K562 (cell line): ENCODE data around the gene OR51L1. TPM values are rescaled to one million over a fixed set of nuclear protein-coding genes. Genes with fewer than 3 reads are reported as not detected.

Experiments
- ATAC-seq: fragments of 200-7000 bp; cut with Tn5 transposase; 3 replicates; pipeline ENCODE4 v1.9.1; 2020; ENCODE audit warnings: moderate library complexity
- BruUV-seq: library from RNA; stranded (reverse); fragments of 400-500 nt; replicated peaks from 2 replicates; lab custom pipeline; 2021; lab: Mats Ljungman, UMichigan
- CTCF ChIA-PET: fragments of 300-600 bp; formaldehyde crosslinking; extraction: SDS; loops from one replicate; lab custom pipeline; 2021; ENCODE audit warnings: low intra/inter-chr PET ratio; lab: Yijun Ruan, JAX
- POLR2A ChIA-PET: fragments of 300-600, 350-650 bp; sonication (Branson Sonifier 250); formaldehyde crosslinking; extraction: SDS; loops from one replicate; lab custom pipeline; 2021; ENCODE audit warnings: antibody characterized with exemption, inconsistent platforms; lab: Yijun Ruan, JAX
- DNase-seq, 4 experiments: peaks; one replicate each; pipeline versions ENCODE4 v3.0.0 to v3.0.0-alpha.2; 2011 to 2018; ENCODE audit warnings: low spot score in 3 of 4, mixed read lengths in 3 of 4; ENCODE audit errors: extremely low read depth in 1 of 4
- FAIRE-seq: peaks from 2 replicates; lab custom pipeline; 2011; peaks lifted over from hg19 to GRCh38; lab: Jason Lieb, UNC
- H2AFZ ChIP-seq: 2 replicates; pipeline ENCODE4 v1.6.0; 2011; ENCODE audit warnings: low read depth, low read length, control low read depth, inconsistent platforms
- H3K27ac ChIP-seq: fragments of 200-600 bp; 3 replicates; pipeline ENCODE4 v1.8.0; 2011; ENCODE audit warnings: low read depth, mild to moderate bottlenecking, control low read depth, inconsistent platforms, low read length, moderate library complexity, mixed read lengths; ENCODE audit errors: extremely low read depth
- H3K27me3 ChIP-seq, 2 experiments: fragments of 300-600 bp in 1 of 2; 2 replicates in 1 of 2; 3 replicates in 1 of 2; pipeline versions ENCODE4 v1.6.0 to v1.8.0; 2011; ENCODE audit warnings: inconsistent platforms in 2 of 2, low read length in 2 of 2, mild to moderate bottlenecking in 1 of 2, mixed read lengths in 1 of 2, moderate library complexity in 1 of 2; ENCODE audit not compliant: control insufficient read depth in 2 of 2, insufficient read depth in 2 of 2
- H3K36me3 ChIP-seq: fragments of 300-600 bp; 3 replicates; pipeline ENCODE4 v1.8.0; 2011; ENCODE audit warnings: mild to moderate bottlenecking, low read length, inconsistent platforms; ENCODE audit not compliant: control insufficient read depth, insufficient read depth
- H3K4me1 ChIP-seq, 2 experiments: fragments of 200-600 bp in 1 of 2; replicated peaks in 1 of 2; 2 replicates in 1 of 2; 3 replicates in 1 of 2; pipeline versions ENCODE4 v1.5.1 to v1.8.0; 2011; ENCODE audit warnings: inconsistent platforms in 2 of 2, low read length in 2 of 2, mild to moderate bottlenecking in 1 of 2, mixed read lengths in 1 of 2, moderate library complexity in 1 of 2; ENCODE audit not compliant: control insufficient read depth in 2 of 2, insufficient read depth in 2 of 2
- H3K4me2 ChIP-seq: 2 replicates; pipeline ENCODE4 v1.6.1; 2011; ENCODE audit warnings: low read length, control low read depth, inconsistent platforms, mixed read lengths; ENCODE audit not compliant: insufficient read depth
- H3K4me3 ChIP-seq: fragments of 200-600 bp; sonication (generic), shearing (Covaris generic); 2 replicates; pipeline ENCODE4 v1.5.1; 2016; ENCODE audit warnings: control low read depth, inconsistent platforms
- H3K79me2 ChIP-seq: fragments of 200-600 bp; 3 replicates; pipeline ENCODE4 v1.8.0; 2011; ENCODE audit warnings: low read length, inconsistent platforms; ENCODE audit not compliant: control insufficient read depth, insufficient read depth
- H3K9ac ChIP-seq, 2 experiments: 2 replicates each; pipeline versions ENCODE4 v1.6.0 to v1.6.1; 2011; ENCODE audit warnings: low read depth in 2 of 2, low read length in 2 of 2, control low read depth in 1 of 2, inconsistent platforms in 1 of 2, mild to moderate bottlenecking in 1 of 2, mixed read lengths in 1 of 2; ENCODE audit not compliant: insufficient read depth in 1 of 2
- H3K9me1 ChIP-seq: one replicate; pipeline ENCODE4 v1.6.0; 2011; ENCODE audit warnings: inconsistent platforms, mild to moderate bottlenecking, low read length, moderate library complexity; ENCODE audit not compliant: control insufficient read depth, insufficient read depth
- H3K9me3 ChIP-seq: replicated peaks from 2 replicates; pipeline ENCODE4 v1.5.1; 2011; ENCODE audit warnings: low read depth, low read length, inconsistent platforms; ENCODE audit not compliant: control insufficient read depth, insufficient read depth
- H4K20me1 ChIP-seq: replicated peaks from 2 replicates; pipeline ENCODE4 v1.6.1; 2011; ENCODE audit warnings: low read length, inconsistent platforms, mixed read lengths; ENCODE audit not compliant: control insufficient read depth, insufficient read depth
- BMI1 ChIP-seq: fragments of 150-350 bp; IDR thresholded peaks from 2 replicates; pipeline ENCODE4 v1.6.1; 2014; ENCODE audit warnings: low read length
- MAFK ChIP-seq: IDR thresholded peaks from 2 replicates; pipeline ENCODE4 v1.6.1; 2011; ENCODE audit warnings: low read length, improper control_type of control experiment
- POLR2H ChIP-seq: IDR thresholded peaks from 2 replicates; pipeline ENCODE4 v1.6.1; 2016; ENCODE audit warnings: missing genetic modification characterization, low read depth, mild to moderate bottlenecking, control low read depth, missing compliant biosample characterization, moderate library complexity
- SAFB2 ChIP-seq: fragments of 200-400 bp; formaldehyde crosslinking; IDR thresholded peaks from 2 replicates; pipeline ENCODE4 v1.6.1; 2018; ENCODE audit warnings: borderline replicate concordance, low read length, low read depth, moderate library complexity; ENCODE audit not compliant: severe bottlenecking
- TCF7 ChIP-seq: sonication (generic); IDR thresholded peaks from 2 replicates; pipeline ENCODE4 v1.6.1; 2016; ENCODE audit warnings: antibody characterized with exemption, borderline replicate concordance
- ZNF274 ChIP-seq: IDR thresholded peaks from 2 replicates; pipeline ENCODE4 v1.6.1; 2011; ENCODE audit warnings: low read depth, mild to moderate bottlenecking, low read length, moderate library complexity, borderline replicate concordance
- ZNF316 ChIP-seq: fragments of 450-650 bp; IDR thresholded peaks from 2 replicates; pipeline ENCODE4 v1.6.1; 2016
- ZNF584 ChIP-seq: fragments of 200-800 bp; sonication (Bioruptor generic); IDR thresholded peaks from 2 replicates; pipeline ENCODE4 v1.6.1; 2016; ENCODE audit warnings: low read depth, mild to moderate bottlenecking, missing genetic modification characterization, missing compliant biosample characterization
- WGBS: fragments of 100-300 bp; shearing (Covaris generic); methylation state at CpG from one replicate; pipeline ENCODE4 v1.1.6; 2016; ENCODE audit warnings: low coverage, mixed read lengths; ENCODE audit not compliant: insufficient coverage; ENCODE audit errors: missing lambda C conversion rate; 5-methylcytosine and 5-hydroxymethylcytosine counted together
- in situ Hi-C: fragments of 300-500 bp; cut with MboI; formaldehyde crosslinking; loops from 4 replicates; pipeline ENCODE4 v1.15.0; 2018; ENCODE audit warnings: inconsistent platforms, mixed read lengths
- intact Hi-C: fragments of 100-400 bp; cut with micrococcal nuclease; formaldehyde crosslinking; loops from 2 replicates; pipeline ENCODE4 v1.14.2; 2022
- polyA plus RNA-seq, 8 experiments: library from polyadenylated mRNA; depleted of rRNA in 4 of 8; stranded (reverse) in 5 of 8; unstranded in 3 of 8; fragments of >200 nt; fragmentation: Nextera tagmentation in 2 of 8; fragmentation: Illumina TruSeq in 1 of 8; extraction: Ambion mirVana in 2 of 8; extraction: Trizol in 1 of 8; gene quantifications; 2 replicates each; pipeline versions ENCODE4 v1.2.1 to v1.2.3, GENCODE V29; 2011 to 2014; ENCODE audit warnings: inconsistent platforms in 1 of 8, missing spikeins in 1 of 8
- total RNA-seq, 7 experiments: library from RNA; depleted of rRNA in 6 of 7; stranded (reverse); fragments of >200 nt in 6 of 7; fragmentation: Illumina TruSeq in 2 of 7; extraction: Trizol in 2 of 7; gene quantifications; 2 replicates each; pipeline versions ENCODE4 v1.2.1 to v1.2.3, GENCODE V29; 2011 to 2021; ENCODE audit warnings: low replicate concordance in 1 of 7
- TF ChIP-seq, protein P1 (sequence below): fragments of 450-650 bp; IDR thresholded peaks from 2 replicates; pipeline ENCODE4 v1.6.1; 2014; ENCODE audit warnings: low read depth, mild to moderate bottlenecking, moderate library complexity, borderline replicate concordance
- TF ChIP-seq, protein P2 (sequence below), 2 experiments: fragments of 450-650 bp; IDR thresholded peaks; 2 replicates each; pipeline ENCODE4 v1.6.1; 2018; ENCODE audit warnings: mild to moderate bottlenecking in 2 of 2, low read depth in 1 of 2; ENCODE audit not compliant: partially characterized antibody in 2 of 2
- TF ChIP-seq, protein P3 (sequence below), 2 experiments: IDR thresholded peaks; 2 replicates each; pipeline ENCODE4 v1.6.1; 2011; ENCODE audit warnings: borderline replicate concordance in 1 of 2, control low read depth in 1 of 2, low read depth in 1 of 2, low read length in 1 of 2, mild to moderate bottlenecking in 1 of 2, mixed read lengths in 1 of 2, moderate library complexity in 1 of 2; ENCODE audit not compliant: insufficient read depth in 1 of 2, insufficient read length in 1 of 2, poor library complexity in 1 of 2, severe bottlenecking in 1 of 2; ENCODE audit errors: extremely low read depth in 1 of 2

The OR51L1 gene
- total and polyA plus RNA-seq, 9 of the 15 experiments (the other 6 are each of a cell fraction or from before 2014, with no cell fraction given), result not detected

DNA sequence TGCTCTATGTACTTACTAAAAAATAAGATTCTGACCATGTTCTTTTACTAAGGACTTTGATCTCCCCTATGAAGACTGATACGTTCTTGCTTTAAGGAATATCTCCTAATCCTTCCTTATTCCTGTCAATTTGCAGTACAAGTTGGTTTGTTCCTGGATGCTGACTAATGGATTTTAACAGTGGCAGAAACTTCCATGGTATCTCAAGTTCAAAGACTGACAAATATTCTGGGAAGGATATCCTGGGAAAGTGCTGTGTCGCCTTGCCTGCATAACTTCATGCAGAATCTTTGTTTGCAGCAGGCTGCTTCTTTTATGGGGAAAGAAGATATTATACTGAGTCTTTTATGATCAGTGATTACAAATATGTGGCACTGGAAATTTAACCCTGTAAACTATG lies 43.3 kb downstream of the OR51L1 start:
- no peaks in the 10 kb centered on the region for H3K9me3 ChIP-seq
- no peak overlapping the region for H3K27ac ChIP-seq
- intact Hi-C loops, result no loop called here
- no peak overlapping the region for H3K4me2 ChIP-seq
- DNase-seq, result no peak
- no peak for FAIRE-seq
- no peak overlapping the region for H3K9ac ChIP-seq
- H3K79me2 ChIP-seq, result no peaks in the 10 kb centered on the region
- 0% methylated on average over 2 of the region's 2 CpGs for WGBS
- CTCF ChIA-PET, result no interaction called here
- no peaks in the 10 kb centered on the region for H3K9me1 ChIP-seq
- no peaks in the 10 kb centered on the region for H3K36me3 ChIP-seq
- no TSS peak for BruUV-seq
- ATAC-seq, result no peak
- no peak overlapping the region for H3K4me3 ChIP-seq
- H2AFZ ChIP-seq, result peak overlapping the region; percentile 19; the same call in 1 of the 2 replicates
- in situ Hi-C loops, result no loop called here
- H4K20me1 ChIP-seq, result no peaks in the 10 kb centered on the region
- H3K27me3 ChIP-seq, result peaks cover 2 to 5% of the 10 kb centered on the region in 2 experiments; a peak in 2 of 5 replicates
- POLR2A ChIA-PET, result no interaction called here
- H3K4me1 ChIP-seq, result no peaks in the 10 kb centered on the region
- TF ChIP-seq ZNF274 (no peak), TCF7 (no peak), ZNF316 (peak; percentile 72), POLR2H (no peak), SAFB2 (no peak), MAFK (peak; percentile 49; the same call in 1 of the 2 replicates), ZNF584 (CRISPR knock-in tag) (no peak), BMI1 (no peak)
- TF ChIP-seq, protein P1, sequence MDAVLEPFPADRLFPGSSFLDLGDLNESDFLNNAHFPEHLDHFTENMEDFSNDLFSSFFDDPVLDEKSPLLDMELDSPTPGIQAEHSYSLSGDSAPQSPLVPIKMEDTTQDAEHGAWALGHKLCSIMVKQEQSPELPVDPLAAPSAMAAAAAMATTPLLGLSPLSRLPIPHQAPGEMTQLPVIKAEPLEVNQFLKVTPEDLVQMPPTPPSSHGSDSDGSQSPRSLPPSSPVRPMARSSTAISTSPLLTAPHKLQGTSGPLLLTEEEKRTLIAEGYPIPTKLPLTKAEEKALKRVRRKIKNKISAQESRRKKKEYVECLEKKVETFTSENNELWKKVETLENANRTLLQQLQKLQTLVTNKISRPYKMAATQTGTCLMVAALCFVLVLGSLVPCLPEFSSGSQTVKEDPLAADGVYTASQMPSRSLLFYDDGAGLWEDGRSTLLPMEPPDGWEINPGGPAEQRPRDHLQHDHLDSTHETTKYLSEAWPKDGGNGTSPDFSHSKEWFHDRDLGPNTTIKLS, result no peak
- TF ChIP-seq, protein P2, sequence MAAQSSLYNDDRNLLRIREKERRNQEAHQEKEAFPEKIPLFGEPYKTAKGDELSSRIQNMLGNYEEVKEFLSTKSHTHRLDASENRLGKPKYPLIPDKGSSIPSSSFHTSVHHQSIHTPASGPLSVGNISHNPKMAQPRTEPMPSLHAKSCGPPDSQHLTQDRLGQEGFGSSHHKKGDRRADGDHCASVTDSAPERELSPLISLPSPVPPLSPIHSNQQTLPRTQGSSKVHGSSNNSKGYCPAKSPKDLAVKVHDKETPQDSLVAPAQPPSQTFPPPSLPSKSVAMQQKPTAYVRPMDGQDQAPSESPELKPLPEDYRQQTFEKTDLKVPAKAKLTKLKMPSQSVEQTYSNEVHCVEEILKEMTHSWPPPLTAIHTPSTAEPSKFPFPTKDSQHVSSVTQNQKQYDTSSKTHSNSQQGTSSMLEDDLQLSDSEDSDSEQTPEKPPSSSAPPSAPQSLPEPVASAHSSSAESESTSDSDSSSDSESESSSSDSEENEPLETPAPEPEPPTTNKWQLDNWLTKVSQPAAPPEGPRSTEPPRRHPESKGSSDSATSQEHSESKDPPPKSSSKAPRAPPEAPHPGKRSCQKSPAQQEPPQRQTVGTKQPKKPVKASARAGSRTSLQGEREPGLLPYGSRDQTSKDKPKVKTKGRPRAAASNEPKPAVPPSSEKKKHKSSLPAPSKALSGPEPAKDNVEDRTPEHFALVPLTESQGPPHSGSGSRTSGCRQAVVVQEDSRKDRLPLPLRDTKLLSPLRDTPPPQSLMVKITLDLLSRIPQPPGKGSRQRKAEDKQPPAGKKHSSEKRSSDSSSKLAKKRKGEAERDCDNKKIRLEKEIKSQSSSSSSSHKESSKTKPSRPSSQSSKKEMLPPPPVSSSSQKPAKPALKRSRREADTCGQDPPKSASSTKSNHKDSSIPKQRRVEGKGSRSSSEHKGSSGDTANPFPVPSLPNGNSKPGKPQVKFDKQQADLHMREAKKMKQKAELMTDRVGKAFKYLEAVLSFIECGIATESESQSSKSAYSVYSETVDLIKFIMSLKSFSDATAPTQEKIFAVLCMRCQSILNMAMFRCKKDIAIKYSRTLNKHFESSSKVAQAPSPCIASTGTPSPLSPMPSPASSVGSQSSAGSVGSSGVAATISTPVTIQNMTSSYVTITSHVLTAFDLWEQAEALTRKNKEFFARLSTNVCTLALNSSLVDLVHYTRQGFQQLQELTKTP (IDR thresholded peaks at IDR 0.05; ENCODE audit: low read depth in 1 of 2, partially characterized antibody in 2 of 2), result no peak
- TF ChIP-seq, protein P3, sequence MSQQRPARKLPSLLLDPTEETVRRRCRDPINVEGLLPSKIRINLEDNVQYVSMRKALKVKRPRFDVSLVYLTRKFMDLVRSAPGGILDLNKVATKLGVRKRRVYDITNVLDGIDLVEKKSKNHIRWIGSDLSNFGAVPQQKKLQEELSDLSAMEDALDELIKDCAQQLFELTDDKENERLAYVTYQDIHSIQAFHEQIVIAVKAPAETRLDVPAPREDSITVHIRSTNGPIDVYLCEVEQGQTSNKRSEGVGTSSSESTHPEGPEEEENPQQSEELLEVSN (IDR thresholded peaks at IDR 0.05; ENCODE audit: borderline replicate concordance in 1 of 2, extremely low read depth in 1 of 2, insufficient read depth in 1 of 2, insufficient read length in 1 of 2, low read depth in 1 of 2, low read length in 1 of 2, poor library complexity in 1 of 2, severe bottlenecking in 1 of 2), result no peak
